H1 (cell line): ENCODE results near the gene HPN. TPM values are rescaled to one million over a fixed set of nuclear protein-coding genes. Genes with fewer than 3 reads are reported as not detected.

ENCODE experiments used
- BACH1 ChIP-seq: IDR thresholded peaks from 2 replicates; pipeline ENCODE4 v1.6.1; 2012; ENCODE audit warnings: low read length, improper control_type of control experiment
- KDM4A ChIP-seq: IDR thresholded peaks from one replicate; pipeline ENCODE4 v1.7.1; 2012; ENCODE audit warnings: low read depth, mild to moderate bottlenecking, moderate library complexity, low read length, inconsistent platforms; ENCODE audit not compliant: severe bottlenecking
- PHF8 ChIP-seq: fragments of 200-600 bp; sonication (generic); conservative IDR thresholded peaks from 2 replicates; pipeline ENCODE4 v1.7.1; 2012; ENCODE audit warnings: low read depth, mild to moderate bottlenecking, inconsistent platforms, low read length, moderate library complexity
- polyA plus RNA-seq, 7 experiments: library from polyadenylated mRNA; depleted of rRNA in 3 of 7; stranded (reverse) in 5 of 7; unstranded in 2 of 7; fragments of >200 nt in 5 of 7; fragments of 200-250 nt in 2 of 7; gene quantifications; 1 replicate in 5 of 7; 2 replicates in 1 of 7; 4 replicates in 1 of 7; pipeline versions ENCODE4 v1.2.1 to v1.2.3, GENCODE V29; 2011 to 2013; ENCODE audit warnings: missing spikeins in 2 of 7, mixed read lengths in 2 of 7
- total RNA-seq: library from RNA; stranded (reverse); fragmentation: NEBNext Ultra II Directional; extraction: Animal tissue kit (Norgen Biotek cat#: 25700); gene quantifications from 2 replicates; pipeline ENCODE4 v1.2.1, GENCODE V29; 2021

Gene HPN
- total and polyA plus RNA-seq, 2 of the 8 experiments (the other 6 are each of a cell fraction or from before 2014, with no cell fraction given) = 14.7 to 33.7 TPM

GRCh38 chr19:35021596-35021995, 19.9 kb upstream of the HPN start (continued):
- TF ChIP-seq BACH1 (no peak), KDM4A (no peak), PHF8 (no peak)
